Mucosa of descending colon (tissue), 3 donors: ENCODE results near the gene LASP1NB.

Experiments
- ATAC-seq: fragments of 200-7000 bp; cut with Tn5 transposase; one replicate; pipeline ENCODE4 v1.9.1; 2020; ENCODE audit warnings: mild to moderate bottlenecking, moderate library complexity
- DNase-seq, 3 donors: peaks; one replicate each; pipeline ENCODE4 v3.0.0-alpha.2; 2020
- H3K36me3 ChIP-seq: fragments of 200-600 bp; one replicate; pipeline ENCODE4 v1.8.0; 2021; ENCODE audit warnings: low read depth, mild to moderate bottlenecking
- H3K4me1 ChIP-seq: fragments of 200-600 bp; one replicate; pipeline ENCODE4 v1.8.0; 2021; ENCODE audit warnings: low read depth, mild to moderate bottlenecking
- H3K4me3 ChIP-seq: fragments of 200-600 bp; one replicate; pipeline ENCODE4 v1.8.0; 2021; ENCODE audit warnings: mild to moderate bottlenecking
- H3K9me3 ChIP-seq: fragments of 200-600 bp; one replicate; pipeline ENCODE4 v1.8.0; 2021; ENCODE audit warnings: mild to moderate bottlenecking
- intact Hi-C, 2 donors: fragments of 100-400 bp; cut with DNase I in 1 of 2; cut with micrococcal nuclease in 1 of 2; formaldehyde crosslinking; loops; one replicate each; pipeline versions ENCODE4 v1.11.0 to v1.11.1; 2022; cut with DNase I, micrococcal nuclease
- TF ChIP-seq, protein P1 (sequence below): fragments of 200-600 bp; IDR thresholded peaks from one replicate; pipeline ENCODE4 v1.8.0; 2022; ENCODE audit warnings: antibody characterized with exemption, mild to moderate bottlenecking
- donor health status: DM: no; HTN: no; CAD: no; lungs with moderate emphysema.
- donor health status: DM: no; HTN: no; CAD: no.
- donor health status: DM: no; HTN: yes; CAD: no.

LASP1NB gene

GRCh38 chr17:38883592-38884526, 41.6 kb upstream of the LASP1NB start:
- Histone ChIP-seq H3K9me3 (no peaks in the 10 kb centered on the region), H3K4me1 (peaks cover 79% of the 10 kb centered on the region), H3K36me3 (no peaks in the 10 kb centered on the region), H3K4me3 (no peak overlapping the region)
- intact Hi-C loops, result no loop called here
- DNase-seq (no peak), ATAC-seq (no peak)
- TF ChIP-seq, protein P1, sequence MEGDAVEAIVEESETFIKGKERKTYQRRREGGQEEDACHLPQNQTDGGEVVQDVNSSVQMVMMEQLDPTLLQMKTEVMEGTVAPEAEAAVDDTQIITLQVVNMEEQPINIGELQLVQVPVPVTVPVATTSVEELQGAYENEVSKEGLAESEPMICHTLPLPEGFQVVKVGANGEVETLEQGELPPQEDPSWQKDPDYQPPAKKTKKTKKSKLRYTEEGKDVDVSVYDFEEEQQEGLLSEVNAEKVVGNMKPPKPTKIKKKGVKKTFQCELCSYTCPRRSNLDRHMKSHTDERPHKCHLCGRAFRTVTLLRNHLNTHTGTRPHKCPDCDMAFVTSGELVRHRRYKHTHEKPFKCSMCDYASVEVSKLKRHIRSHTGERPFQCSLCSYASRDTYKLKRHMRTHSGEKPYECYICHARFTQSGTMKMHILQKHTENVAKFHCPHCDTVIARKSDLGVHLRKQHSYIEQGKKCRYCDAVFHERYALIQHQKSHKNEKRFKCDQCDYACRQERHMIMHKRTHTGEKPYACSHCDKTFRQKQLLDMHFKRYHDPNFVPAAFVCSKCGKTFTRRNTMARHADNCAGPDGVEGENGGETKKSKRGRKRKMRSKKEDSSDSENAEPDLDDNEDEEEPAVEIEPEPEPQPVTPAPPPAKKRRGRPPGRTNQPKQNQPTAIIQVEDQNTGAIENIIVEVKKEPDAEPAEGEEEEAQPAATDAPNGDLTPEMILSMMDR, result no peak

- H3K9me3 ChIP-seq, result no peaks in the 10 kb centered on the region
- TF ChIP-seq, protein P1, result no peak
- peak; percentile 82 for ATAC-seq
- peak in 2 of 3 donors; percentile 41 to 63 for DNase-seq
- intact Hi-C loops, result no loop called here
- H3K36me3 ChIP-seq, result no peaks in the 10 kb centered on the region
- peaks cover 68% of the 10 kb centered on the region for H3K4me1 ChIP-seq
- H3K4me3 ChIP-seq, result no peak overlapping the region
Observed at GRCh38 chr17:38885044-38885727, 40.2 kb upstream of the LASP1NB start.

GRCh38 chr17:38885728-38886642, 39.4 kb upstream of the LASP1NB start:
- TF ChIP-seq, protein P1, result no peak
- peaks cover 60% of the 10 kb centered on the region for H3K4me1 ChIP-seq
- no peaks in the 10 kb centered on the region for H3K36me3 ChIP-seq
- DNase-seq, result no peak
- no peak for ATAC-seq
- H3K9me3 ChIP-seq, result no peaks in the 10 kb centered on the region
- no peak overlapping the region for H3K4me3 ChIP-seq
- intact Hi-C loops, result no loop called here

- H3K4me1 ChIP-seq, result peaks cover 54% of the 10 kb centered on the region
- H3K36me3 ChIP-seq, result no peaks in the 10 kb centered on the region
- H3K9me3 ChIP-seq, result no peaks in the 10 kb centered on the region
- TF ChIP-seq, protein P1, result no peak
- intact Hi-C loops, result no loop called here
- H3K4me3 ChIP-seq, result no peak overlapping the region
- DNase-seq (peak in 2 of 3 donors; percentile 59 to 61), ATAC-seq (peak; percentile 79)
Observed at GRCh38 chr17:38886643-38887010, 38.8 kb upstream of the LASP1NB start.

GRCh38 chr17:38888842-38889241, 36.6 kb upstream of the LASP1NB start:
- TF ChIP-seq, protein P1, result no peak
- DNase-seq (no peak), ATAC-seq (no peak)
- intact Hi-C loops, result no loop called here
- Histone ChIP-seq H3K4me1 (peaks cover 48% of the 10 kb centered on the region), H3K36me3 (no peaks in the 10 kb centered on the region), H3K4me3 (no peak overlapping the region), H3K9me3 (no peaks in the 10 kb centered on the region)
